Pancreas (tissue), 10 donors: Measurements from ENCODE around the gene MORC2. TPM values are rescaled to one million over a fixed set of nuclear protein-coding genes. Genes with fewer than 3 reads are reported as not detected.

Experiments used
- ATAC-seq, 4 donors: fragments of 200-7000 bp; cut with Tn5 transposase; one replicate each; pipeline versions ENCODE4 v1.8.0 to v1.9.1; 2020; ENCODE audit warnings: mild to moderate bottlenecking in 4 of 4, moderate library complexity in 4 of 4
- DNase-seq, 6 donors: peaks; one replicate each; pipeline ENCODE4 v3.0.0-alpha.2; 2020
- FAIRE-seq: peaks from 2 replicates; lab custom pipeline; 2012; peaks lifted over from hg19 to GRCh38; lab: Jason Lieb, UNC
- H3K27ac ChIP-seq, 4 donors: fragments of 200-600 bp; sonication (generic); 1 replicate in 3 of 4; 2 replicates in 1 of 4; pipeline versions ENCODE4 v1.5.0 to v1.8.0; 2020
- H3K27me3 ChIP-seq, 4 donors: fragments of 200-600 bp; one replicate each; pipeline ENCODE4 v1.8.0; 2021
- H3K36me3 ChIP-seq, 3 donors: fragments of 200-600 bp; sonication (generic) in 1 of 3; one replicate each; pipeline versions ENCODE4 v1.5.0 to v1.8.0; 2020 to 2021
- H3K4me1 ChIP-seq, 3 donors: fragments of 200-600 bp; one replicate each; pipeline ENCODE4 v1.8.0; 2021
- H3K4me3 ChIP-seq, 4 donors: fragments of 200-600 bp; sonication (generic) in 2 of 4; one replicate each; pipeline versions ENCODE4 v1.5.0 to v1.8.0; 2020 to 2021
- H3K9me3 ChIP-seq, 4 donors: fragments of 200-600 bp; one replicate each; pipeline ENCODE4 v1.8.0; 2021
- CTCF ChIP-seq, 4 donors: fragments of 200-600 bp; sonication (generic) in 3 of 4; IDR thresholded peaks; one replicate each; pipeline versions ENCODE4 v1.5.0 to v1.8.0; 2021; ENCODE audit warnings: antibody characterized with exemption in 4 of 4
- WGBS, 2 donors: extraction: QIAGEN DNeasy Blood & Tissue Kit; methylation state at CpG; one replicate each; pipeline ENCODE4 v1.1.7; 2013; 5-methylcytosine and 5-hydroxymethylcytosine counted together
- intact Hi-C, 3 donors: fragments of 100-400 bp; cut with DNase I; formaldehyde crosslinking; loops; one replicate each; pipeline versions ENCODE4 v1.11.1 to v1.14.2; 2022
- polyA plus RNA-seq, 2 donors: library from polyadenylated mRNA; stranded (reverse); fragments of 200-250 nt; gene quantifications; one replicate each; pipeline ENCODE4 v1.2.3, GENCODE V29; 2013
- total RNA-seq, 6 donors: library from RNA; stranded (reverse); fragmentation: NEBNext Ultra II Directional in 4 of 6; extraction: Animal tissue kit (Norgen Biotek cat#: 25700) in 4 of 6; gene quantifications; one replicate each; pipeline versions ENCODE4 v1.2.1 to v1.2.4, GENCODE V29; 2021 to 2023
- donor health status: healthy with polysubstance abuse.
- donor health status: DM: no; HTN: no; CAD: no; lungs with moderate emphysema.
- donor health status: DM: no; HTN: no; CAD: no.
- donor health status: control.
- donor health status: control.
- donor health status: Bipolar disorder and iron deficiency.
- donor health status: DM: yes; HTN: yes; CAD: no.
- donor health status: DM: no; HTN: no; CAD: no.
- donor health status: DM: no; HTN: no; CAD: no.
- donor health status: DM: yes; HTN: yes; CAD: no.

Gene MORC2
- total and polyA plus RNA-seq, 8 donors: 7.8 to 36.1 (median 10.8) TPM

DNA sequence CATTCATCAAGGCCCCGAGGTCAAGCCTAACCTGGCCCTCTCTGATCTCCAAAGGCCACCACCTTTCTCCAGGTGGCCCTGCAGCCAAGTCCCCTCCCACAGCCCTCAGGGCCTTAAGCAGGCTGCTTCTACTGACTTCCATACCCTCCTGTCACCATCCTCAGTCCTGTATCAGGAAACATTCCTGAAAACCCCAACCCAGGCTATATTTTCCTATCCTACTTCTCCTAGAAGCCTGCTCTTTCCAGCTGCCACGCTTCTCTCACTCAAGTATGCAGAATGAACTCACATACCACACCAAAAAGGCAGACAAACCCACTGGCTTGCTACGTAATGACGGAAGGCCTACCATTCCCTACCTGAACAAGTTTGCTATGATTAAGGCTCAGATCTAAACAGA lies 23.6 kb downstream of the MORC2 start:
- Histone ChIP-seq H3K27ac (no peak overlapping the region), H3K9me3 (no peaks in the 10 kb centered on the region), H3K36me3 (peaks cover 4 to 76% (median 43%) of the 10 kb centered on the region in 3 donors), H3K27me3 (no peaks in the 10 kb centered on the region), H3K4me1 (no peaks in the 10 kb centered on the region), H3K4me3 (no peak overlapping the region)
- no peak for DNase-seq
- no peak for ATAC-seq
- no peak for FAIRE-seq
- intact Hi-C loops: loop anchor here in 2 of 3 donors (5.0 to 10.0 kb wide), 2 partner anchors 142 to 210 kb away; no protein-coding TSS in a partner anchor
- TF ChIP-seq CTCF (IDR thresholded peaks at IDR 0.05): no peak
- 90 to 95% methylated on average over 4 of the region's 4 CpGs for WGBS, 2 donors

DNA sequence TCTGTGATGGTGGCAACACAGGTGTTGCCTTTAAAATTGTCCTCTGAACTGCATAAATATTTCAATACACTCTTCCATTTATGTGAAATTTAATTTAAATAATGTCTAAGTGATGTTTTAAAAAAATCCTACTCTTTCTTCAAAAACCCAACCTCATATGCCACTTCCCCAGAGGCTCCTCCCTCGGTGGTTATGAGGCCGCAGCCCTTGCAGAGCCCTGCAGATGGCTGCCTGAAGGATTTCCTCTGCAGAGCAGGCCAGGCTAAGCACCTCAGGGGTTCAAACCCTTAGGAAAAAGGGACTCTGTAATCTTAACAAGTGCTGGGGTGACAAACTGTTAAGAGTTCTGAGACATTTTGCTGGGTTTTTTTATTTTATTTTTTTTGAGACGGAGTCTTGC lies 25.2 kb downstream of the MORC2 start:
- H3K4me3 ChIP-seq: no peak overlapping the region
- intact Hi-C loops: loop anchor here in 1 of 3 donors (10.0 kb wide), 1 partner anchor 211 kb away; no protein-coding TSS in a partner anchor
- no peaks in the 10 kb centered on the region for H3K9me3 ChIP-seq
- no peak overlapping the region for H3K27ac ChIP-seq
- DNase-seq (no peak), ATAC-seq (no peak), FAIRE-seq (no peak)
- 76 to 80% methylated on average over 3 of the region's 3 CpGs for WGBS, 2 donors
- H3K4me1 ChIP-seq: no peaks in the 10 kb centered on the region
- H3K36me3 ChIP-seq: peaks cover 4 to 76% (median 46%) of the 10 kb centered on the region in 3 donors
- no peak for TF ChIP-seq CTCF (IDR thresholded peaks at IDR 0.05)
- H3K27me3 ChIP-seq: no peaks in the 10 kb centered on the region

GRCh38 chr22:30941363-30941740 lies 27.2 kb downstream of the MORC2 start:
- DNase-seq: no peak
- Histone ChIP-seq H3K36me3 (peaks cover 8 to 95% (median 66%) of the 10 kb centered on the region in 3 donors), H3K27ac (no peak overlapping the region), H3K27me3 (no peaks in the 10 kb centered on the region), H3K4me3 (no peak overlapping the region), H3K4me1 (no peaks in the 10 kb centered on the region), H3K9me3 (no peaks in the 10 kb centered on the region)
- 94 to 96% methylated on average over 11 of the region's 11 CpGs for WGBS, 2 donors
- TF ChIP-seq CTCF (IDR thresholded peaks at IDR 0.05): no peak
- no peak for ATAC-seq
- intact Hi-C loops: loop anchor here in 1 of 3 donors (10.0 kb wide), 1 partner anchor 213 kb away; no protein-coding TSS in a partner anchor
- no peak for FAIRE-seq

DNA sequence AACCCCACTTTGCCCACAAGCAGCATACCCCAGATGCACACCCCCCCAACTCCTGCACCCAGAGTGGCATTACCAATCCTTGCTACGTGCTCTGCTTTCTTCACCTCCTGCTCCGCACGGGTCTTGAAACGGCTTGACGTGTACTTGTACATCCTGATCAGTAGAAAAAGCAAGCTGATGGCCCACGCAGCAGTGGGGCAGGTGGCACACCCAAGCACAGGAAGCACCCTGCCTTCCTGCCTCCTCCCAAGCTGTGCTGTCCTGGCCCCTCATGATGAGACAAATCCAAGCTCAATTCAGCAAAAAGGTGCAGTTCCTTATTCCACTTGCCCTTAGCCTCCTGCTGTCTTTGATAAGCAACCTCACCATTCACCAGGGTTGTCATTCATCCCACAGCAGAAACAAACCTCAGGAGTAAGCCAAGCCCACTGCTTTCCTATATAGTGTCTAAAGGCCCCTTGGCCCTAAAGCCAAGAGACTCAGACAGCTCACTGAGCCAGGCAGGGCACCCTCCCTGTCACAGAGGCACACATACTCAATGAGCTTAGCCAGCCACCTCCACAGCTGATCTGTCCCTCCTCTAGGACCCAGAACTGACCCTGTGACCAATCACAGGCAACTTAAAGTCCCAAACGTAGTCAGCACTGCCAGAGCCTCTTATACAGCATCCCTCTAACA lies 27.8 kb downstream of the MORC2 start:
- no peak overlapping the region for H3K27ac ChIP-seq
- H3K36me3 ChIP-seq: peaks cover 8 to 95% (median 67%) of the 10 kb centered on the region in 3 donors
- no peak for ATAC-seq
- H3K4me3 ChIP-seq: no peak overlapping the region
- no peak for FAIRE-seq
- WGBS, 2 donors: 88 to 97% methylated on average over 7 of the region's 7 CpGs
- no peaks in the 10 kb centered on the region for H3K4me1 ChIP-seq
- no peak for DNase-seq
- H3K9me3 ChIP-seq: no peaks in the 10 kb centered on the region
- no peak for TF ChIP-seq CTCF (IDR thresholded peaks at IDR 0.05)
- intact Hi-C loops: loop anchor here in 1 of 3 donors (10.0 kb wide), 1 partner anchor 214 kb away; no protein-coding TSS in a partner anchor
- no peaks in the 10 kb centered on the region for H3K27me3 ChIP-seq

DNA sequence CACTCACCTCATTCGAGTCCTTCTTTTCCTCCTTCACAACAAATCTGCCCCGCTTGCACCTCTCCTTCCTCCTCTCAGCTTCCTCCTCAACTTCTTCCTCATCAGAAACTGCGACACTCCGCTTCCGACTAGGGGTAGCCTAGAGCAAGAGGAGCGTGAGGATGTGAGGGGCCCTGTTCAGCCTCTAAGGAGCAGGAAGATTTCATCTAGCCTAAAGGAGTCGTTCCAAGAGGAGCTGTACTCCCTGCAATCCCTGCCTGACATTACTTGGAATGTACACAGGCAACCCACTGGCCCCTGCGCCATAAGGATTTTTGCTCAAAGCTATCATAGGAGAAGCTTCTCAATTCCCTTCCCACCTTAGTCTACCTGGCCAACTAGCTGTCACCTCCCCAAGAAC lies 34.5 kb downstream of the MORC2 start:
- no peak overlapping the region for H3K4me3 ChIP-seq
- peaks cover 8 to 74% (median 57%) of the 10 kb centered on the region in 3 donors for H3K36me3 ChIP-seq
- intact Hi-C loops: no loop called here
- ATAC-seq (no peak), DNase-seq (no peak), FAIRE-seq (no peak)
- WGBS, 2 donors: 95 to 97% methylated on average over 8 of the region's 8 CpGs
- no peaks in the 10 kb centered on the region for H3K9me3 ChIP-seq
- no peak for TF ChIP-seq CTCF (IDR thresholded peaks at IDR 0.05)
- H3K27me3 ChIP-seq: no peaks in the 10 kb centered on the region
- H3K4me1 ChIP-seq: no peaks in the 10 kb centered on the region
- no peak overlapping the region for H3K27ac ChIP-seq
